GM10847 (cell line): ENCODE results near the gene PTPRCAP.

ENCODE experiments used
- POLR2A ChIP-seq: IDR thresholded peaks from 2 replicates; pipeline ENCODE4 v1.6.1; 2011; ENCODE audit not compliant: insufficient read length; ENCODE audit errors: extremely low read depth

The PTPRCAP gene

GRCh38 chr11:67468056-67468455 is 30.6 kb upstream of the PTPRCAP start:
- TF ChIP-seq POLR2A = no peak

GRCh38 chr11:67466962-67467771 is 29.7 kb upstream of the PTPRCAP start:
- TF ChIP-seq POLR2A = no peak

GRCh38 chr11:67466367-67466766 is 28.9 kb upstream of the PTPRCAP start:
- no peak for TF ChIP-seq POLR2A

- TF ChIP-seq POLR2A = no peak
Observed at GRCh38 chr11:67465189-67465510, 27.7 kb upstream of the PTPRCAP start.

- peak; percentile 75 for TF ChIP-seq POLR2A
Observed at GRCh38 chr11:67464411-67465188, 27.1 kb upstream of the PTPRCAP start.

GRCh38 chr11:67463680-67464410 is 26.4 kb upstream of the PTPRCAP start:
- no peak for TF ChIP-seq POLR2A

- no peak for TF ChIP-seq POLR2A
Observed at GRCh38 chr11:67463186-67463585, 25.7 kb upstream of the PTPRCAP start.

- TF ChIP-seq POLR2A = no peak
Observed at GRCh38 chr11:67458266-67458665, 20.8 kb upstream of the PTPRCAP start.

- TF ChIP-seq POLR2A = no peak
Observed at GRCh38 chr11:67457453-67457852, 20.0 kb upstream of the PTPRCAP start.

GRCh38 chr11:67456068-67456705 is 18.7 kb upstream of the PTPRCAP start:
- no peak for TF ChIP-seq POLR2A

- no peak for TF ChIP-seq POLR2A
Observed at GRCh38 chr11:67455054-67455453, 17.6 kb upstream of the PTPRCAP start, which contains the start of gene CABP4. TSS of gene CABP4 (plus strand) at chr11:67455354. CDS start at chr11:67455424, 70 bp downstream.

- TF ChIP-seq POLR2A = no peak
Observed at GRCh38 chr11:67453816-67454732, 16.6 kb upstream of the PTPRCAP start.

GRCh38 chr11:67452141-67452952 is 14.9 kb upstream of the PTPRCAP start, which contains the start of gene GPR152:
TSS of gene GPR152 (minus strand) at chr11:67452729. CDS start at chr11:67452724, 5 bp downstream.
- no peak for TF ChIP-seq POLR2A
